GM12892 (cell line): ENCODE measurements around the gene CAMTA2.

Experiments used
- POLR2A ChIP-seq: IDR thresholded peaks from 2 replicates; pipeline ENCODE4 v1.6.1; 2011; ENCODE audit warnings: low read depth, low read length, control low read depth
- POLR2AphosphoS5 ChIP-seq: IDR thresholded peaks from 2 replicates; pipeline ENCODE4 v1.6.1; 2011; ENCODE audit warnings: low read depth, low read length, control low read depth

DNA sequence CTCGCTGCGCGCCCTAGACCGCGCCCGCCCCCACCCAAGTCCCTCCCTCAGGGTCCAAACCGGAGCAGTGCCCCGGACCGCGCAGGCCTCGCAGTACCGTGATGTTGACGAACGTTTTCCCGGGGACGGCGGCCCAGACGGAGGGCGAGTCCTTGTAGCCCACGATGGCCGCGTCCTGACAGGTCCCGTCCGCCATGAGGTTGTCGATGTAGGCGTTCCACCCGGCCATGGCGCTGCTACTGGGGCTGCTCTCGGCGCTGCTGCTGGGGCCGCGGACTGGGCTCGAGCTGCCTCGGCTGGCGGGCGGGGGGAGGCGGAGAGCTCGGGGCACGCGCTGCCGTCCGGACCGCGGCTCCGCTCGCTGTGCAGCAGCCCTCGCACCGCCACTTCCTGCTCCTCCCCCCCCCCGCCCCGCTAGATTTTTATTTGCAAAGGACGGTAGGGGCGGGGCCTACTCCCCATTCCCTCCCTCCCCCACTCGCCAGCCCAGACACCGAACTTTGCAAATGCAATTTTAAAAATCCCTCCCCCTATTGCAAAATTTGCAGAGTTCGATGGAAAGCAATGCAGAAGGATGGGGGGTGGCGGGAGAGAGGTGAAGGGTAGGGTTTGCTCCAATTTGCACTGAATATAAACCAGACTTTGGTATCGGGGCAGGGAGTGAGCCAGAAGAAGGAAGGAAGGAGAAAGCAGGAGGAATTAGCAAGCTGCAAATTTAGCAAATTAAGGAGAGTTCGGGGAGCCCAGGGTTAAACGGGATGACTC is 39.1 kb downstream of the CAMTA2 start, which contains the start of gene PFN1:
- peak; percentile 92 for TF ChIP-seq POLR2AphosphoS5
- TF ChIP-seq POLR2A: peak; percentile 94
